ENCODE data around the gene LONP2.

Gene LONP2

DNA sequence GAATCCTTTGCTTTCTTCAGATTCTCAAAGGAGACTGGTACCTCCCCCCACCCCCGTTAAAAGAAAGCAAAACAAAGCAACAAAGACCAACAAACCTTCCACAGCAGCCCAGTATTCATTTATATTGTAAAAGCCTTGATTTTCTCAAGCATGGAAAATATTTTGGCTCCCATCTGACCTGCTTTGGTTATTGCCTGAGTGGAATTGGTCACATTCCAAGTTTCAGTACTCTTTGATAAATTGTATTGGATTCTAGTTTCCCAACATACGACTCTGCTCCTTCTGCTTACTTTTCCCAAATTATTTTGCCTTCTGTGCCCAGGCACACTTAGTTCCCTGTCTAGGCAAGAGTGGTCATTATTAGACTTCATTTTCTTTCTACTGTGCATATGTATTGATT lies 2.0 kb downstream of the LONP2 start:
- Histone ChIP-seq H3K36me3 (replicated peaks; ENCODE audit: insufficient read depth, low read length) (no peaks in the 10 kb centered on the region), H3F3A (ENCODE audit: insufficient read depth, low read length) (peaks cover 6% of the 10 kb centered on the region), H3K79me2 (ENCODE audit: low read length) (peaks cover 70% of the 10 kb centered on the region), H3K27me3 (replicated peaks; ENCODE audit: insufficient read depth, low read length) (no peaks in the 10 kb centered on the region), H3K9me3 (replicated peaks; ENCODE audit: insufficient read depth, low read length) (no peaks in the 10 kb centered on the region), H3K9me2 (replicated peaks; ENCODE audit: insufficient read depth, low read length) (no peaks in the 10 kb centered on the region), H3K4me2 (ENCODE audit: low read depth, low read length) (peak overlapping the region; percentile 89; the same call in 1 of the 2 replicates), H3K4me1 (ENCODE audit: low read length) (peaks cover 8% of the 10 kb centered on the region; the same call in 1 of the 2 replicates), H2AFZ (ENCODE audit: low read length) (no peak overlapping the region), H3K27ac (ENCODE audit: low read length) (no peak overlapping the region), H3K4me3 (ENCODE audit: low read length) (no peak overlapping the region), H3K9ac (ENCODE audit: low read length) (no peak overlapping the region), H4K20me1 (ENCODE audit: insufficient read depth, low read length) (0 out of 2 replicates have a peak, but pooled peaks cover 7% of the 10 kb centered on the region)
- DNase-seq, result no peak
- TF ChIP-seq, protein P1, sequence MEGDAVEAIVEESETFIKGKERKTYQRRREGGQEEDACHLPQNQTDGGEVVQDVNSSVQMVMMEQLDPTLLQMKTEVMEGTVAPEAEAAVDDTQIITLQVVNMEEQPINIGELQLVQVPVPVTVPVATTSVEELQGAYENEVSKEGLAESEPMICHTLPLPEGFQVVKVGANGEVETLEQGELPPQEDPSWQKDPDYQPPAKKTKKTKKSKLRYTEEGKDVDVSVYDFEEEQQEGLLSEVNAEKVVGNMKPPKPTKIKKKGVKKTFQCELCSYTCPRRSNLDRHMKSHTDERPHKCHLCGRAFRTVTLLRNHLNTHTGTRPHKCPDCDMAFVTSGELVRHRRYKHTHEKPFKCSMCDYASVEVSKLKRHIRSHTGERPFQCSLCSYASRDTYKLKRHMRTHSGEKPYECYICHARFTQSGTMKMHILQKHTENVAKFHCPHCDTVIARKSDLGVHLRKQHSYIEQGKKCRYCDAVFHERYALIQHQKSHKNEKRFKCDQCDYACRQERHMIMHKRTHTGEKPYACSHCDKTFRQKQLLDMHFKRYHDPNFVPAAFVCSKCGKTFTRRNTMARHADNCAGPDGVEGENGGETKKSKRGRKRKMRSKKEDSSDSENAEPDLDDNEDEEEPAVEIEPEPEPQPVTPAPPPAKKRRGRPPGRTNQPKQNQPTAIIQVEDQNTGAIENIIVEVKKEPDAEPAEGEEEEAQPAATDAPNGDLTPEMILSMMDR (IDR thresholded peaks at IDR 0.05; ENCODE audit: low read length), result no peak
- TF ChIP-seq EZH2 (optimal IDR thresholded peaks at IDR 0.05; ENCODE audit: low read depth, low read length), result no peak
- no peak for TF ChIP-seq EZH2phosphoT487 (IDR thresholded peaks at IDR 0.05; ENCODE audit: low read length)

- 0 out of 2 replicates have a peak, but pooled peaks cover 10% of the 10 kb centered on the region for H4K20me1 ChIP-seq (ENCODE audit: insufficient read depth, low read length)
- H3K9me2 ChIP-seq (replicated peaks; ENCODE audit: insufficient read depth, low read length), result no peaks in the 10 kb centered on the region
- no peak for TF ChIP-seq EZH2phosphoT487 (IDR thresholded peaks at IDR 0.05; ENCODE audit: low read length)
- TF ChIP-seq, protein P1 (IDR thresholded peaks at IDR 0.05; ENCODE audit: low read length), result no peak
- TF ChIP-seq EZH2 (optimal IDR thresholded peaks at IDR 0.05; ENCODE audit: low read depth, low read length), result no peak
- H3K9me3 ChIP-seq (replicated peaks; ENCODE audit: insufficient read depth, low read length), result no peaks in the 10 kb centered on the region
- H3K4me2 ChIP-seq (ENCODE audit: low read depth, low read length), result no peak within 1 kb of the TSS
- H3K36me3 ChIP-seq (replicated peaks; ENCODE audit: insufficient read depth, low read length), result peaks cover 5% of the 10 kb centered on the region; the same call in 1 of the 2 replicates
- H3K4me3 ChIP-seq (ENCODE audit: low read length), result no peak within 1 kb of the TSS
- H3F3A ChIP-seq (ENCODE audit: insufficient read depth, low read length), result peaks cover 6% of the 10 kb centered on the region
- no peak for DNase-seq
- H3K9ac ChIP-seq (ENCODE audit: low read length), result no peak within 1 kb of the TSS
- H3K27ac ChIP-seq (ENCODE audit: low read length), result no peak within 1 kb of the TSS
- peaks cover 82% of the 10 kb centered on the region for H3K79me2 ChIP-seq (ENCODE audit: low read length)
- H3K27me3 ChIP-seq (replicated peaks; ENCODE audit: insufficient read depth, low read length), result no peaks in the 10 kb centered on the region
- no peak within 1 kb of the TSS for H2AFZ ChIP-seq (ENCODE audit: low read length)
- peaks cover 8% of the 10 kb centered on the region; the same call in 1 of the 2 replicates for H3K4me1 ChIP-seq (ENCODE audit: low read length)
Observed at GRCh38 chr16:48247311-48247710, 3.2 kb downstream of the LONP2 start, which contains the start of gene ABCC11. TSS of gene ABCC11 (minus strand) at chr16:48247539. CDS start at chr16:48231921, 15,618 bp downstream.

GRCh38 chr16:48250520-48251278 lies 6.6 kb downstream of the LONP2 start:
- Histone ChIP-seq H3K4me3 (ENCODE audit: low read length) (no peak overlapping the region), H3K9me2 (replicated peaks; ENCODE audit: insufficient read depth, low read length) (no peaks in the 10 kb centered on the region), H3K79me2 (ENCODE audit: low read length) (peaks cover 80% of the 10 kb centered on the region), H3K27me3 (replicated peaks; ENCODE audit: insufficient read depth, low read length) (no peaks in the 10 kb centered on the region), H3K4me2 (ENCODE audit: low read depth, low read length) (no peak overlapping the region), H3K4me1 (ENCODE audit: low read length) (peaks cover 7% of the 10 kb centered on the region; the same call in 1 of the 2 replicates), H3K36me3 (replicated peaks; ENCODE audit: insufficient read depth, low read length) (peaks cover 10% of the 10 kb centered on the region; the same call in 1 of the 2 replicates), H3K27ac (ENCODE audit: low read length) (no peak overlapping the region), H3F3A (ENCODE audit: insufficient read depth, low read length) (no peaks in the 10 kb centered on the region), H2AFZ (ENCODE audit: low read length) (no peak overlapping the region), H3K9ac (ENCODE audit: low read length) (no peak overlapping the region), H4K20me1 (ENCODE audit: insufficient read depth, low read length) (0 out of 2 replicates have a peak, but pooled peaks cover 10% of the 10 kb centered on the region), H3K9me3 (replicated peaks; ENCODE audit: insufficient read depth, low read length) (no peaks in the 10 kb centered on the region)
- TF ChIP-seq, protein P1 (IDR thresholded peaks at IDR 0.05; ENCODE audit: low read length), result no peak
- TF ChIP-seq EZH2 (optimal IDR thresholded peaks at IDR 0.05; ENCODE audit: low read depth, low read length) (no peak), EZH2phosphoT487 (IDR thresholded peaks at IDR 0.05; ENCODE audit: low read length) (no peak)
- no peak for DNase-seq
